ENCODE results near the gene SKI. TPM values are rescaled to one million over a fixed set of nuclear protein-coding genes. Genes with fewer than 3 reads are reported as not detected.

Gene SKI
- total RNA-seq, 4 donors from 2014 or later: 60.2 to 157 (median 79.0) TPM

- H3K4me3 ChIP-seq: peak overlapping the region in 1 of 2 donors; percentile 35
- no CpG with 5 or more reads among the region's 32 CpGs for WGBS, 2 donors (ENCODE audit: low coverage in 1 of 2)
- no peak for TF ChIP-seq POLR2AphosphoS5 (IDR thresholded peaks at IDR 0.05)
- TF ChIP-seq, protein P1, sequence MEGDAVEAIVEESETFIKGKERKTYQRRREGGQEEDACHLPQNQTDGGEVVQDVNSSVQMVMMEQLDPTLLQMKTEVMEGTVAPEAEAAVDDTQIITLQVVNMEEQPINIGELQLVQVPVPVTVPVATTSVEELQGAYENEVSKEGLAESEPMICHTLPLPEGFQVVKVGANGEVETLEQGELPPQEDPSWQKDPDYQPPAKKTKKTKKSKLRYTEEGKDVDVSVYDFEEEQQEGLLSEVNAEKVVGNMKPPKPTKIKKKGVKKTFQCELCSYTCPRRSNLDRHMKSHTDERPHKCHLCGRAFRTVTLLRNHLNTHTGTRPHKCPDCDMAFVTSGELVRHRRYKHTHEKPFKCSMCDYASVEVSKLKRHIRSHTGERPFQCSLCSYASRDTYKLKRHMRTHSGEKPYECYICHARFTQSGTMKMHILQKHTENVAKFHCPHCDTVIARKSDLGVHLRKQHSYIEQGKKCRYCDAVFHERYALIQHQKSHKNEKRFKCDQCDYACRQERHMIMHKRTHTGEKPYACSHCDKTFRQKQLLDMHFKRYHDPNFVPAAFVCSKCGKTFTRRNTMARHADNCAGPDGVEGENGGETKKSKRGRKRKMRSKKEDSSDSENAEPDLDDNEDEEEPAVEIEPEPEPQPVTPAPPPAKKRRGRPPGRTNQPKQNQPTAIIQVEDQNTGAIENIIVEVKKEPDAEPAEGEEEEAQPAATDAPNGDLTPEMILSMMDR (IDR thresholded peaks at IDR 0.05): no peak
- TF ChIP-seq EP300 (IDR thresholded peaks at IDR 0.05): no peak
- TF ChIP-seq POLR2A (IDR thresholded peaks at IDR 0.05): no peak
- H3K27me3 ChIP-seq: no peaks in the 10 kb centered on the region
- H3K36me3 ChIP-seq: peaks cover 0 to 31% of the 10 kb centered on the region in 2 donors
- no peak for ATAC-seq
- H3K27ac ChIP-seq: peak overlapping the region; percentile 40 to 86 (median 81)
- no peaks in the 10 kb centered on the region for H3K9me3 ChIP-seq
- H3K4me1 ChIP-seq: peaks cover 0 to 100% (median 59%) of the 10 kb centered on the region in 3 donors
These were observed 72.1 kb downstream of the SKI start for GRCh38 chr1:2300004-2300771.

DNA sequence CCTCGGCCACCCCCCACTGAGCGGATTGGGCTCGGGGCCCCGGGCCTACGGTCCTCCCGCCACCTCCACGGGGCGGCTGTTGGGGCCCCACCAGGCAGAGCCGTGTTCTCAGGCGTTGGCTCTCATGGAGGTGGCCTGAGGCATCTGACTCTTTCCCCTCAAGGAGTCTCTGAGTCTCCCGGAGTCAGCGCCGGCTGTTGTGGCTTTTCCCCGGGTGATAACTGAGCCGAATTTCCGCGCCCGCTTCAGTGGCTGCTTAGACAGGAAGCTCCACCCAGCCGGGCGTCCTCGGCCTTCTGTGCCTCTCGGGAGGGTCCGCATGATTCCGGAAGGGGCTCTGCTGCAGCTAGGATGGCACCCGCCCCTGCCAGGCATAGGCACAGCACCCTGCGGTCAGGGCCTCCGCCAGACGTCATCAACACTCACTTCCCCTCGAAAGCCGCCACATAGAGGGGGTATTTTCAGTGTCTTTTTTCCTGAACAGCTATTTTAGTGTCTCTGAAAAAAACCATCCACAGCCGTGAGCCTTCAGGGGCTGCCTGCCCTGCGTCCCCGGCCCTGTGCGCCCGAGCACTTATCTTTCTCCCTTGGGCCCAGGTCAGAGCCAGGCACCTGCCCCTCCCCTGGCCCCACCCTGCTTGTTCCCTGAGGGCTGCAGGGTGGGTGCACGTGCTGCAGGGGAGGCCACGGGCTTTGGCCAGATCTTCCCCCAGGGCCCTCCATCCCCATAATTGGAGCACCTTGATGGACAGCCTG lies 72.9 kb downstream of the SKI start:
- Histone ChIP-seq H3K4me3 (peak overlapping the region in 1 of 2 donors; percentile 35), H3K36me3 (peaks cover 0 to 39% of the 10 kb centered on the region in 2 donors), H3K9me3 (no peaks in the 10 kb centered on the region), H3K27me3 (no peaks in the 10 kb centered on the region), H3K4me1 (peaks cover 0 to 100% (median 55%) of the 10 kb centered on the region in 3 donors), H3K27ac (peak overlapping the region; percentile 40 to 86 (median 81))
- WGBS, 2 donors (ENCODE audit: low coverage in 1 of 2): 10 to 20% methylated on average over 4 to 7 of the region's 37 CpGs
- peak; percentile 66 for ATAC-seq
- TF ChIP-seq EP300 (IDR thresholded peaks at IDR 0.05) (no peak), POLR2AphosphoS5 (IDR thresholded peaks at IDR 0.05) (peak; percentile 14), POLR2A (IDR thresholded peaks at IDR 0.05) (peak; percentile 36 to 44)
- TF ChIP-seq, protein P1 (IDR thresholded peaks at IDR 0.05): no peak

DNA sequence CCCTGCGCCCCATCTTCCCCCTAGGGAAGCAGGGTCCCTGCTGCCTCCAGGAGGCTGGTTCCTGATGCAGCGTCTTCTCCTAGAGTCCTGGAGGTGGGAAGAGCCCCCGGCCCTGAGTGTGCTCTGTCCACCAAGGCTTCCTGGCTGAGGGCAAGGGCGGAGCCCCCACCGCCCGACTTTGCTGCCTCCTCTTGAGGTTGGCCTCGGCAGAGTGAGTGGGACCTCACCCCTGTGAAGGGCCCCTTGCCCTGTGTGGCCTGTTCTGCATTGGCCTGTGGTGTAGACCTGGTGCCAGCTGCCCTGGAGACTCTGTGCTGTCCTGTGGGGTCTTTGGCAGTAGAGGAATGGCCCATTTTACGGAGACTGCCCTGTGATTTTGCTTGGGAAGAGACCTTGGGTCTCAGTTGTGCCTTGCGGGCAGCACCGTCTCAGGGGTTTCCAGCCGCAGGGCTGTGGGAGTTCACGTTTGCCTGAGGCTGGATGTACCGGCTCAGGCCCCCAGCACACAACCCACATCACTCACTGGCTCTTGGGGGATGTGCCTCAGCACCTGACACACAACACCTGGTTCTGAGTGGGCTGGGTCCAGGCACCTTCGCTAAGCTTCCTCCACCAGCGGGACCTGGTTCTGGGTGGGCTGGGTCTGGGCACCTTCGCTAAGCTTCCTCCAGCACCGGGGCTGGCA lies 73.6 kb downstream of the SKI start:
- 100% methylated on average over 1 of the region's 17 CpGs; no CpG with 5 or more reads in 1 of the 2 donors for WGBS, 2 donors (ENCODE audit: low coverage in 1 of 2)
- Histone ChIP-seq H3K9me3 (no peaks in the 10 kb centered on the region), H3K36me3 (peaks cover 0 to 46% of the 10 kb centered on the region in 2 donors), H3K4me1 (peaks cover 0 to 100% (median 54%) of the 10 kb centered on the region in 3 donors), H3K4me3 (peak overlapping the region in 1 of 2 donors; percentile 35), H3K27ac (peak overlapping the region in 3 of 4 donors; percentile 81 to 86 (median 81)), H3K27me3 (no peaks in the 10 kb centered on the region)
- no peak for ATAC-seq
- TF ChIP-seq, protein P1 (IDR thresholded peaks at IDR 0.05): no peak
- no peak for TF ChIP-seq POLR2AphosphoS5 (IDR thresholded peaks at IDR 0.05)
- no peak for TF ChIP-seq EP300 (IDR thresholded peaks at IDR 0.05)
- no peak for TF ChIP-seq POLR2A (IDR thresholded peaks at IDR 0.05)

DNA sequence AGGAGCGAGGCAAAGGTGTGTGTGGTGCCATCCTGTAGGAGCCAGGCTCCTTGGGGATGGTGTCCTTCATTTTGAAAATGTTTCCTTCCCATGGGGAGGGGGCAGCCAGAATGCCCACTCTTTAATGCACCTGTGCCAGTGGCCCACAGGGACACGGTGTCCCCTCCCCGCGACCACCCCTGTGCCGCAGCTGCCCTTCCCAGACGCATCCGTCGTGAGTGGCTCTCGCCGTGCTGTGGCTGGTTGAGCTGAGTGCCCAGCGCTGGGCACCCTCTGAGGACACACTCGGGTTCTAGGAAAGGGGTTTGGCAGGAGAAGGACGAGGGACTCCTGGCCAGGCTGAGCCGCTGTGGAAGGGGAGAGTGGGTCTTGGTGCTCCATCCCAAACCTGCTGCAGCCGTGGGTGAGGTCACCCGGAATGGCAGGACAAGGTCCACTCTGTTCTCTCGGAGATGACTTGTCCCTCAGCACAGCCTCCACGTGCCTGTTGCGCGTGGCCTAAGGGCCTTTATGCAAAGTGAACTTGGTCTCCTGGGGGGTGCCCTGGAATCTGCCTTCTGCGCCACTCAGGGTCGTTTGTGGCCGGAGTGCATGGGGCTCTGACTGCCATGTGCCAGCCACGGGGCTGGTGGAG lies 74.3 kb downstream of the SKI start:
- TF ChIP-seq POLR2AphosphoS5 (IDR thresholded peaks at IDR 0.05) (no peak), POLR2A (IDR thresholded peaks at IDR 0.05) (no peak), EP300 (IDR thresholded peaks at IDR 0.05) (no peak)
- TF ChIP-seq, protein P1 (IDR thresholded peaks at IDR 0.05): no peak
- Histone ChIP-seq H3K27me3 (no peaks in the 10 kb centered on the region), H3K9me3 (no peaks in the 10 kb centered on the region), H3K36me3 (peaks cover 0 to 52% of the 10 kb centered on the region in 2 donors), H3K4me1 (peaks cover 0 to 99% (median 54%) of the 10 kb centered on the region in 3 donors), H3K27ac (peak overlapping the region in 3 of 4 donors; percentile 81 to 86 (median 81)), H3K4me3 (no peak overlapping the region)
- WGBS, 2 donors (ENCODE audit: low coverage in 1 of 2): no CpG with 5 or more reads among the region's 24 CpGs
- no peak for ATAC-seq
